Kidney glomerular epithelial cell (primary cell): ENCODE measurements around the gene GAK.

ENCODE experiments used
- DNase-seq: peaks from one replicate; lab custom pipeline; 2025; lab: John Stamatoyannopoulos, UW

Gene GAK

DNA sequence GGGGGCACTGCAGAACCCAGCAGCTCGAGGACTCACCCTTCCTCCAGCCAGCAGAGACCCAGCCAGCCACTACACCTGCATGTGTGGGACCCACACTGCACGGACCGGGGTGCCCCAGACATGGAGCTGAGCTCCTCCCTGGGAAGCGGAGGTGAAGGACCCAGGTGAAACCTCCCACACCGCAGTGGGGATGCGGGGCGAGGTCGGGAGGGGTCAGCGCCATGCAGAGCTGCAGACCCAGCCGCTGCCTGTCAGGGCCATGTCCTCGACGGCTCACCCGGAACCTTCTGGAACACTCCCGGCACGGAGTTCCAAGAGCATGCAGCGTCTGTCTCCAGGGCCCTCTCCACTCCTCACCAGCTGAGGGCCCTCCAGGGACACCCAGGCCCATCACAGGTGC, 42.6 kb downstream of the GAK start:
- no peak for DNase-seq

DNA sequence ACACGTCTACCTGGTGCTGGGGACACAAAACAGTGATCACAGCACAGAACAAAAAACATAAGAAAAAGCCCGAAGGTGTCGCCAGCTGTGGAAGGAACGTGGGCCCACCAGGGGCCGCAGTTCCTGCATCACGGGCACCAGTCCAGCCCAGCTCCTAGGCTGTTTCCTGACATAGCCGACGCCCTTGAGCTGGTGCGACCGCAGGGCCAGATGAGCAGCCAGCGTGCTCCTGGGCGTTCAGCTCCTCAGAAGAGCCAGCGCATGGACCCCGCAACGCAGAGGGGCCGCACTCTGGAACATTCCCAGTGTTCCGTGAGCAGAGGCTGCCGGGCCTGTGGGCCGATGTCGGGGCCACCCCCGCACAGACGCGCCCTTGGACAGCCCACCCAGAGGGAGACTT, 44.1 kb downstream of the GAK start:
- no peak for DNase-seq

DNA sequence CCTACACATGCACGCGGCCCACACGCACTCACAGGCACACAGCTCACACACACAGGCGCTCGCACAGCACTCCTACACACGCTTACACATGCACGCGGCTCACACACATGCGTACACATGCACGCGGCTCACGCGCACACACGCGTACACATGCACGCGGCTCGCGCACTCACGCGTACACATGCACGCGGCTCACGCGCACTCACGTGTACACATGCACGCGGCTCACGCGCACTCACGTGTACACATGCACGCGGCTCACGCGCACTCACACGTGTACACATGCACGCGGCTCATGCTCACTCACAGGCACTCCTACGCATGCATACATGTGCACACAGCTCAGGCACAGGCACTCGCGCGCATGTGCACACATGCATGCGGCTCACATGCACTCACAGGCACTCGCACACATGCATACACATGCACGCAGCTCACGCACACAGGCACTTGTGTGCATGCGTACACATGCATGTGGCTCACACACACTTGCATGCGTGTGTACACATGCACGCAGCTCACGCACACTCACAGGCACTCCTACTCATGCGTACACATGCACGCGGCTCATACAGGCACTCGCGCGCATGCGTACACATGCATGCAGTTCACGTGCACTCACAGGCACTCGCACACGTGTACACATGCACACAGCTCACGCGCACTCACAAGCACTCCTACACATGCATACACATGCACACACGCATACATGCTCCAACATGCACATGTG, 44.9 kb downstream of the GAK start:
- DNase-seq = no peak

DNA sequence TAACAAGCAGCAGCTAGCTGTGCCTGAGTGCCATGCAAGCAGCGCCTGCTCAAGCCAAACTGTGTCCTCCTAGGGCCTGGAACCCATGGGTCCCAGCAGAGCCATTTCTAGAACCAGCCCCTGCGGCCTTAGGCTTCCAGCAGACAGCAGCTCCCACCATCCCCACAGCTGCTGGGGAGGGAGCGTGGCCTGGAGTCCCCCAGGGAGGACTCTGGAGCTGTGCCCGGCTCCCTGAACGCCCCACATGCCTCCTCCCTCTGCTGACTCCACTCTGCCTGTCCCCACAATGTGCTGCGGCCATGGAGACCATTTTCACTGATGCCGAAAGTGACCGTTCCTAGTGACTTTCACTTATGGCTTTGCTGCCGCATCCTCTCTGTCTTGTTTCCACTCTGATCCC, 45.9 kb downstream of the GAK start:
- DNase-seq = no peak

DNA sequence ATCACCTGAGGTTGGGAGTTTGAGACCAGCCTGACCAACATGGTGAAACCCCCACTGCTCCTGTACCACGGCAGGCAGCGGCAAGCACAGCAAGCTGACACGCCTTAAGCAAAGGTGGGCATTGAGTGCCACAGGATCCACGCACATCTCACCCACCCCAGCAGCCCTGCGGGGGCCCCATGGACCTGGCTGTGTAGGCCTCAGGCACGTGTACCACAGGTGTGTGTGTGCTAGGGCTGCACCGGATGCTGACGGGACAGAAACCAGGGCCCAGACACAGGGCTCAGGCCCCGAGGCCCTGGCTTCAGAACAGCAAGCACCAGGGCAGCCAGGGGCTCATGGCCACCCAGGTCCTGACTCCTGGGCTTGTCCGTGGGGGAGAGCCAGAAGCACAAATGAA, 46.8 kb downstream of the GAK start:
- DNase-seq = no peak

DNA sequence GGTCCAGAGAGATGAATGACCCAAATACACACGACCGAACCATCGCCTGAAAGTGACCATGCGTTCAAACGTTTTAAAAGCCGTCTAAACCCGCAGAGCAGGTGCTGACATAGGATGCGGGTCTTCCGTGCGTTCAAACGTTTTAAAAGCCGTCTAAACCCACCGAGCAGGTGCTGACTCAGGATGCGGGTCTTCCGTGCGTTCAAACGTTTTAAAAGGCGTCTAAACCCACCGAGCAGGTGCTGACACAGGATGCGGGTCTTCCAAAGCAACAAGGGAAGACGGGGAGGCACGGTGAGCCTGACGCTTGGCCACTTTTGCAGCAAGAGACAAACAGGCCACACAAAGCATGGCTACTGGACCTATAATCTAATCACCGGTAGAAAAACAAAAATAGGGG, 47.2 kb downstream of the GAK start:
- no peak for DNase-seq

DNA sequence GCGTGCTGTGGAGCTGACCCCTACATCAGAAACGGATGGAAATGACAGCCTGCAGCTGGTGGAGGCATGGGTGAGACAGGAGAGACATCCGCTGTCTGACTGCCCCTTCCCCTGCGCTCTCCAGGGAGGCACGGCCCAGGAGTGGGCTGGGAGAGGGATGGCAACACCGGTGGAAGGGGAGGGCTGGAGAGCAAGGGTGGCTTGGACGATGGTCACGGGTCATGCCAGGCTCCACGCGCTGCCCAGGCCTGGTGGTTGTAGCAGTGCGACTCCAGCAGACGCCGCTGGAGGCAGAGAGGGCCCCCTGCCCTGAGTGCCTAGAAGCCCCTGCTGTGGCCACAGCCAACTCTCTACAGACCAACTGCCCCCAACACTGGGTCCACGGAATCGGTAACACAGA, 47.9 kb downstream of the GAK start:
- DNase-seq = no peak

DNA sequence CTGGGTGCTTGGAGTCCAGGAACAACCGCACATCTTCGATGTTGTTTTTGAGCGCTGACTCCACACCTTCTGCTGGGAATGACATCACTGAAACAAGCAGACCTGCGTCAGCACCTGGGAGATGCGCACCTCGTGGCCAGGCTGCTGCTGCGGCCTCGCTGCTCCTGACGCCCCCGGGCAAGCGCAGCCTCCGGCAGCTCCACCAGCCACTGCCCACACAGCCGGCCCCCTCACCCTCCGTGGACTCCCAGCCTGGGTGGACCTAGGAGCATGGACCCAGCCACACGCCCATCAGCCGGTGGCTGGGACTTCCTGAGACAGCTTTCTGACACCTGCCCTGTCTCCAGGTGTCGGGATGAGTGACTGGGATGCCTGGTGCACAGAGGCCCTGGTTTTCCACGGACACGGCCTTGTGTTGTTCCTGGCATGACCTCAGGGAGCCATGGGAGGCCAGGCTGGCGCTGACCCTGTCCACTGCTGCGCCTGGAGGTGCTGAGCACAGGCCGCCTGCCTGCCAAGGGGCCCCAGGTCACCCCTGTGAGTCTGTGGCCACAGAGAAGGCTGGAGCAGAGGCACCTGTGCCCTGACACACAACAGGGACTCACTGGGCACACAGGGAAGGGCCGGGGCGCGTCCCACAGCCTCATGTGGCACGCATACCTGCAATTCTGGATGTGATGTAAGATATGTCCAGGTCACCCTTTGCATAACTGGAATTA, 48.6 kb downstream of the GAK start:
- no peak for DNase-seq

DNA sequence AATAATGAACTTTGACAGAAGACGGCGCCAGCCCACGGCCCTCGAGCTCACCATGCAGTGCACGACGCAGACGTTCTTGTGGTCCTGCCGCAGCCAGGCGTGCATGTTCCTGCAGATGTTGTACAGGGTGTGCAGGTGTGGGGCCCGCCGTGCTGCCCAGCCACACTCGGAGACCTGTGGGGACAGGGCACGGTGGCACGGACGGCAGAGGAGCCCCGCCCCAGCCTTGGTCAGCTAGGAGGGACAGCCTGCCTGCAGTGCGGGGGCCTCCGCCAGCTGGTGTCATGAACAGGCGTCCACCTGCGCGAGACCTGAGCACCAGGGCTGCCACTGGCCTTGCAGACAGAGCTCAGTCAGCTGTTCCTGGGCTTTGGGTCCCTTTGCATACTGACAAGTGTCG, 49.5 kb downstream of the GAK start:
- no peak for DNase-seq

DNA sequence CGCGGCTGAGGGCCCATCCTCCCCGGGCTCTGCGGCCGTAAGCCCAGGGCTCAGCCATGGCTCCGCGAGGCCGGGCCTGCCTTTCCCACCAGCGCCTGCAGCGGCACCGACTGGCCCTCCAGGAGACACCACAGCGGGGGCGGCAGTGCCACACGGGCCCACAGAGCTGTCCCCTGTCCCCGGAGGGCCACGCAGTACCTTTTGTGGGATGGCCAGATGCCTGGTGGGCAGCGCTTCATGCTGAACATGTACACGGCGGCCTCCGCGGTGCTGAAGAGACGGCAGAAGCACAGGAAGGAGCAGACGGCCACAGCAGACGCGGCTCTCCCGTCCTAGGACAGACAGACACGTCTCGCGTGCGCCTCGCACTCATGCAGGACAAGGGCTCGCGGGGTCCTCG, 50.4 kb downstream of the GAK start:
- no peak for DNase-seq

DNA sequence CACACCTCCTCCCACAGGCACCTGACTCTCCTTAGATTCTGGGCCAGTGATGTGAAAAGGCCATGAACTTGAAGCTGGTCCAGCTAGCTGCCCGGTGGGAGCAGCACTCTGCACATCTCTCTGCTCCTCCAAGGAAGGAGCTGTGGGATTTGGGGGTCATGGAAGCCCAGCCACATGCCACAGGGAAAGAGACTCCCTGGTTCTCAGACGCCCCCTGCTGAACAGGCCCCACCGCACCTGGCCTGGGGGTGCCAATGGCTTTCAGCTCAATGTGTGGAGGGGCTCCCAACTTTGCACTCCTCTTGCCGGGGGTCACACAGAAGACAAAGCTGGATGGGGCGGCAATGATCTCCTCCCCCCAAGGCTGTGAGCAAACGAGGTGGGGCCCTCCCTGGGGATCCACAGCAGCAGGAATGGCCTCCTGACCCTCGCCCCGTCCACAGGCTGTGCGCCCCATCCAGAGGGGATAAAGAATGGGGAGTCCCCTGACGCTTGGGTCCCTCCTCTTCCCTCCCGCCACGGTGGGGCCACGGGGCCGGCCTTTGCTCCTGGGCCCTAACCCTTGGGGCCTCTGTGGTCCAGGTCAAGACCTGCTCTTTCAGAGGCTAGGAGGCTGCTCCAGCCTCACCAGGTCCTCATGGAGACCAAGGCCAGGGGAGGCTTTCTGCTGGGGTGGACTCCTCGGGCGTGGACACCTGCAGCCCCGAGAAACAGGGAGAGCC, 51.3 kb downstream of the GAK start:
- DNase-seq = no peak

DNA sequence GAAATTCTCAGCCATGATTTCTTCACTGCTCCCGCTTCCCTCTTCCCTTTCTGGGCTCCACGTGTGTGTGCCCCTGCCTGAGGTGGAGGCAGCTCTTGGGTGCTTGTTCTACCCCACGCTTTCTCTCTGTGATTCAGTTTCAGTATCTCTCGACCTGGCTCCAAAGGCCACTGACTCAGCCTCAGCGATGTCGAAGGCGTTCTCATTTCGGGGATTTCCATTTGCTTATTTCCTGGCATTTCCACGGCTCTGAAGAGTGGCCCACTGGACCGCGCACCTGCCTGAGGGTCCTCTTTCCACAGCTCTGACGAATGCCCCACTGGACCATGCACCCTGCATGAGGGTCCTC, 52.4 kb downstream of the GAK start:
- DNase-seq = no peak

DNA sequence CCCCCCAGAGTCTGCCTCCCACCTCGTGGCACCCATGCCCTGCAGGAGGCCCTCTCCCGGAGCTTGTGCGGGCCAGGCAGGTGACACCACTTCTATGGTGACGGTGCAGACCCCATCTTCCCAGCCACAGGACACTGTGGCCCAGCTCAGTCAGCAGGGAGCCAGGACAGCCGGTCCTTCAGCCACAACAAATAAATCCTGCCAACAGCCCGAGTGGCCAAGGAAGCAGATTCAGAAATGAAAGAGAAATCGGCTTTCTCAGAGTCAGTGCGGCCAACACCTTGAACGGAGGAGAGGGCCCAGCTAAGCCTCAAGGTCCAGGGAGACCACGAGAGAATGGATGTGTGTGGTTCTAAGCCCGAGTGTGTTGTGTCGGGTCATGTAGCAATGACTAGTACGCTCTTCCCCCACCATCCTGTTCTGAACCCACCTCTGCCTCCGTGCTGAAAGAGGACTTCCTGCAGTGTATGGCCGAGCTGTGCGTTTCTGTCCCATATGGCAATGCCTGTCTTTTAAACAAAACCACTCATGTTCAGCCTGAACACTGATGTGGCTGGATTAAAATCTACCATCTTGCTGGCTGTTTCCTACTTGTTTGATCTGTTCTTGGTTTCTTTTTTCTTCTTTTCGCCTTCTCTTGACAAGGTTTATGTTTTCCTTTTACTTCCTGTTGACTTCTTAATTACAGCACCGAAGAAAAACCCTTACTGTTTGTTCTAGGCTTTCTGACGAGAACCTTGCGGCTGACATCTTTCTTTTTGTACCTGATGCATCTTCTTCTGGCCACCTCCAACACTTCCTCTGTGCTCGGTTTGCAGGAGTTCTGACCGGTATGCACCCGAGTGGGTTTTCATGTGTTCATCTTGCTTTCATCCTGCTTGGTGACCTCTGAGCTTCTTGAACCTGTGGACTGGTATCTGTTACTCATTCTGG, 53.1 kb downstream of the GAK start:
- no peak for DNase-seq

DNA sequence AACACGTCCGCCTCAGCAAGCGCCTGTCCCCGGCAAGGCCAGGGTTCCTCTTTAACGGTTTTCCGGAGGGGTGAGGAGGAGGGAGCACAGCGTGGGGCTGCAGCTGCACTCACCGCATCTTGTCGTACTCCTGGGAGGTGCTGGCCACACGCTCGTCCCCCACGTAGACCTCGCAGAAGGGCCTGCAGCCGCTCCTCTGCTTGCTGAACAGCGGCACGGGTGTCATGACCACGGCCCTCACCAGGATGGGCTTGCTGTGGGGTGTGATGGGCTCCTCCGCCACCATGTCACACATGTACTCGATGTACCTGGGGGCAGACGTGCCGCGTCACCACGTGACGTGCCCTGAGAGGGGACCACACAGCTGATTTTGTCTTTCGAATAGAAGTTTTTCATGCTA, 54.6 kb downstream of the GAK start:
- no peak for DNase-seq

DNA sequence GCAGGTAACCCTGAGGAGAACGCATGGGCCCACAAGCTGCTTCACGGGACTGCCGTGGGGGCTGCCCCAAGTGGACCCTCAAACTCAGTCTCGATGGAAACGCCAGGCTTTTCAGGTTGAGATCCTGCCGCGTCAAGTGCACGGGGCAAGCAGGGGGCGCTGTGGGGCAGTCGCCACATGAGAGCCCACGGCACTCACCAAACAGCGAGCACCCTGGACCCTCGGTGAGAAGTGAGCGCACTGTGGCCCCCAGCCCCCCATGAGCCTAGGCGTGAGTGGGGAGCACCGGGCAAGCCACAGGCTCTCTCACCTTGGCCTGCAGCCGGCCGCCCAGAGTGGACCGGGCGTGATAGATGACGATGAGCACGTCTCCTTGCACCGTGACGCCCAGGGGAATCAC, 55.3 kb downstream of the GAK start:
- DNase-seq = no peak

DNA sequence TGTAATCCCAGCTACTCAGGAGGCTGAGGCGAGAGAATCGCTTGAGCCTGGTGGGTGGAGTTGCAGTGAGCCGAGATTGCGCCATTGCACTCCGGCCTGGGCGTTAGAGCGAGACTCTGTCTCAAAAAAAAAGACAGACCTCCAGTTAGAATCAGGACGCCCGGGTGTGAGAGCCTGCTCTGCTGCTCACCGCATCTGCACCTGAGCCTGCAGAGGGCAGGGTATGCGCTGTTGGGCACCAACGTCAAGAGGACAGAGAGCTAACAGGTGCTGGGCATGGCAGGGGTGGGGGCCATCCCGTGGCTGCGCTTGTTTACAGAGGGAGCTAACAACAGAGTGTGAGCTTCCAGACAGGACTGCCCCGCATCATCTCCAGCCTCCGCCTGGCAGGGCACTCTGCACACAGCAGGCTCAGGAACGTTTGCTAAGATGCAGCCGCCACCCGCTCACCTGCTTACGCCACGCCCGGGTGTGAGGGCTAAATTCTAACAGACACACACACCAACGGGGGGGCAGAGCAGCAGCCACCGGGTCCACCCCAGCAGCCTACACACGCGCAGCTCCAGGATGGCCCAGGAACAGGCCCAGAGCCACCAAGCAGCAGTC, 56.2 kb downstream of the GAK start:
- DNase-seq = no peak

DNA sequence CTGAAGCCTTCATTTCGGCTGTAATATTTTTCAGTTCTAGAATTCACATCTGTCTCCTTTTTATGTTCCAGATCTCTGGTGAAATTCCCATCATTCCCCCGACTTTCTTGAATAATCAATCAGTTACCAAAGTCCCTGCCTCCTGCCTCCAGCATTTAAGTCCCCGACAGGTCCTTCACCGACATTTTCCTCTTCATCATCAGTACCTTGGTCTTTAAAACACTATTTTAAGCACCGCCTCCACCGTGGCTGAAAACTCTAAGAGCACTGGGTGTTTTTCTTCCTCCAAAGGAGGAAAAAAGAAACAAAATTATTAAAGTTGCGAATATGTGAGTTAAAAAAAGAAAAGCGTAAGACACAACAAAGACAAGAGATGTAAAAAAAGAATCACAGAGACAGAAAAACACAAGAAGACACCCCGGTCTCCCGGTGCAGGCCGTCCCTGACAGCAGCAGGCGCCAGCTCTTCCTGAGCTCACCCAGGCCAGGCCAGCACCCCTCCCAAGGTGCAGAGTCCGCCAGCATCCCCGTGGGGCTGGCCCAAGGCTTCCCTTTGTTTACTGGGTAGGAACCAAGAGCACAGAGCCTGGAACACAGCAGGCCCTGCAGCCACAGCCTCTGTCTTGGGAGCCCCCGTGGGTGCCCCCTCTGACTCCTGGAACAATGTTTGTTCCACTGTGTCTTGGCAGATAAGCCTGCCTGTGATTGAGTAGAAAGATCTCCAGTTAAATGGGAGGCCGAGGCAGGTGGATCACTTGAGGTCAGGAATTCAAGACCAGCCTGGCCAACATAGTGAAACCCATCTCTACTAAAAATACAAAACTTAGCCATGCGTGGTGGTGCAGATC, 56.9 kb downstream of the GAK start:
- no peak for DNase-seq

DNA sequence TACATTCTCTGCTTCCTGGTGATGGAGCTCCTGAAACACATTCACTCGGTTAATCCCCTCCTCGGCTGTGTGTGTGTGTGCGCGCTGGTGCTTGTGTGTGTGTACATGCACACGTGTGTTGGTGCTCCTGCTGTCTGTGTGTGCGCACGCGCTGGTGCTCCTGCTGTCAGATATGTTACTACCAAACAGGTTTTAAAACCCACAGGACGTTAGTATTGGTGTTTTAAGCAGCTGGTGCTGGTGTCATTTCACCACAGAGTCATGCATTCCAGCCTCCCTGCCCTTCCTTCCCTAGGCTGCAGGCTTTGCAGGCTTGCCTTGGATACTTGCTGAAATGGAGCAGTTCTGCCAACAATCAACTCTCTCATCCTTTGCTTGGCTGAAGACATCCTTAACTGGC, 58.1 kb downstream of the GAK start:
- no peak for DNase-seq

DNA sequence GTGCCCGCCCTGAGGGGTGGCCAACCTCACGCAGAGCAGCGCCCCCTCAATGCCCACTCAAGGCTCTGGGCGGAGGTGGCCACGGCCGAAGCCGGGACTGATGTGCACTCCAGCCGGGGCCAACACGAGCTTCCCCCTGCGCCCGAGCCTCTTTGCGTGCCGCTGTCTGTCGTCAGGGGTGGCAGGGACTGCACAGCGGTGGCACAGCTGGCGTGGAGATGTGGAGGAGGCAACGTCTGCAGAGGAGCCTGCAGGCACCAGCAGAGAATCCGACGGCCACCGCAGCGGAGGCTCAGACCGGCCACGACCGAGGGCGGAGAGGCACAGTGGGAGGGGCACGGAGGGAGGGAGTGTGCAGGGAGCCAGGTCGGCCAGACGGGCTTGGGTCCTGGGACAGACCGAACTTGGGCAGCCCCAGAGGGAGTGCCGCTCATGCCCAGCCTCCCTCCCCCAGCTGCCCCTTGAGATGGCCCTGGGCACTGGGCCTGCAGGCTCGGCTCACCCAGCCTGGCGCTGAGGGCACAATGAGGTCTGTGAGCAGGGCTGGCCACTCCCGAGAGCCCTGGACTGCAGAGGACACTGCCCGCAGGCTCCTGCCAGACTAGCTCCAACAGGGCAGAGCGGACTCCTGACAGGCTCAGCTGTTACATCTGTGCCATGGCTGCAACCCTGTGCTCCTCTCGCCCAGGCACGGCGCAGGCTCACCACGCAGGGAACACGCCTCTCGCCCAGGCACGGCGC, 59.7 kb downstream of the GAK start:
- DNase-seq = no peak

DNA sequence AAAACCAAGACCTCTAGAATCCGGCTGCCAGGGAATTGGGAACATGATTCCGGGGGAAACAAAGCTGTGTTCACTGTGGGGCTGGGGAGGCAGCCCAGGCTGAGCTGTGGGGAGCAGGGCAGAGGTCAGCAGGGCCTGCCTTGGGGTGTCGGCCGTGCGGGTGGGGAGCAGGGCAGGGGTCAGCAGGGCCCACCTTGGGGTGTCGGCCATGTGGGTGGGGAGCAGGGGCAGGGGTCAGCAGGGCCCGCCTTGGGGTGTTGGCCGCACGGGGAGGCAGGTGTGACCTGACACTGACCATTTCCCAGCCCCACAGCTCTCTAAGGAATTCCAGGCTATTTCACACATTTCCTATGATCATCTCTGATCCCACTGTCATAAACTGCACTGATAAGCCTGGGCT, 60.6 kb downstream of the GAK start:
- no peak for DNase-seq
